DOHH2 (cell line): Measurements from ENCODE around the gene MDM4.

ENCODE experiments used
- CTCF ChIP-seq: fragments of 200-600 bp; sonication (generic); IDR thresholded peaks from one replicate; pipeline ENCODE4 v1.5.1; 2014; ENCODE audit warnings: antibody characterized with exemption, mild to moderate bottlenecking, low read depth, low read length; ENCODE audit not compliant: poor library complexity, severe bottlenecking
- EZH2phosphoT487 ChIP-seq: fragments of 200-600 bp; sonication (generic); IDR thresholded peaks from 2 replicates; pipeline ENCODE4 v1.6.1; 2017; ENCODE audit warnings: borderline replicate concordance, mild to moderate bottlenecking, antibody characterized with exemption, low read length, moderate library complexity, mixed read lengths

DNA sequence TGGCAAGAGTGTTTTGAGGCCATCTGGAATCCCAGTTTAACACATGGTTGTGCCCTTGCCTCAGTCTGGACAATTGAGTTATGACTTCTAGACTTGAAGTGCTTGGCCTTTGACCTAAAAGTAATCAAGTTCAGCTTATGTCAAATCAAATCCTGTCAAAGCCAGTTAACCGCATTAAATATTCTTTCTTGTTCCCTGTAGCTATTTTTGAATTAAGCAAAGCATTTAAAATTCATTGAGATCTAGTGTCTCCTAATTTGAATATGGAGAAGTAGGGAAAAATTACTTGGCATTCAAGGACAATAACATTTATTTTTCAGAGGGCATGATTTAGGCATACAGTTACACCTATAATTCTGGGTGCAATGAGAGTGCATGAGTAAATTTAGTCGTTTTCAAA, 32.1 kb downstream of the MDM4 start:
- TF ChIP-seq CTCF (no peak), EZH2phosphoT487 (no peak)
